MM.1S (cell line): ENCODE data around the gene HS3ST6.
A peak's percentile ranks its signal among the peaks of the same experiment; 100 is the strongest.
"Not testable (repeated sequence)": the region's sequence is repeated elsewhere in the genome, so short reads cannot be mapped to it uniquely, and the experiment has no call there.

Experiments used
- DNase-seq: peaks from one replicate; pipeline ENCODE4 v3.0.0-alpha.2; 2015
- H2AFZ ChIP-seq: fragments of 300-600 bp; sonication (generic); 2 replicates; pipeline ENCODE4 v1.6.0; 2016; ENCODE audit warnings: antibody characterized with exemption, low read length
- H3F3A ChIP-seq: fragments of 300-600 bp; sonication (generic); 2 replicates; pipeline ENCODE4 v1.6.1; 2016; ENCODE audit warnings: mild to moderate bottlenecking, antibody characterized with exemption, low read length, moderate library complexity, mixed read lengths; ENCODE audit not compliant: insufficient read depth
- H3K27ac ChIP-seq: fragments of 300-600 bp; sonication (generic); 2 replicates; pipeline ENCODE4 v1.5.1; 2016; ENCODE audit warnings: mild to moderate bottlenecking, low read length
- H3K27me3 ChIP-seq: fragments of 300-600 bp; sonication (generic); replicated peaks from 2 replicates; pipeline ENCODE4 v1.6.0; 2016; ENCODE audit warnings: low read length; ENCODE audit not compliant: insufficient read depth
- H3K36me3 ChIP-seq: fragments of 300-600 bp; sonication (generic); replicated peaks from 2 replicates; pipeline ENCODE4 v1.6.1; 2016; ENCODE audit warnings: mild to moderate bottlenecking, low read length, mixed read lengths; ENCODE audit not compliant: insufficient read depth
- H3K4me1 ChIP-seq: fragments of 300-600 bp; sonication (generic); 2 replicates; pipeline ENCODE4 v1.6.1; 2016; ENCODE audit warnings: low read length, mixed read lengths
- H3K4me2 ChIP-seq: fragments of 300-600 bp; sonication (generic); 2 replicates; pipeline ENCODE4 v1.6.0; 2016; ENCODE audit warnings: low read depth, low read length
- H3K4me3 ChIP-seq: fragments of 300-600 bp; sonication (generic); 2 replicates; pipeline ENCODE4 v1.5.1; 2016; ENCODE audit warnings: low read length, mixed read lengths
- H3K79me2 ChIP-seq: fragments of 300-600 bp; sonication (generic); 2 replicates; pipeline ENCODE4 v1.6.1; 2016; ENCODE audit warnings: mixed run types, low read length, mixed read lengths
- H3K9ac ChIP-seq: fragments of 300-600 bp; sonication (generic); 2 replicates; pipeline ENCODE4 v1.6.1; 2016; ENCODE audit warnings: low read length, mixed read lengths
- H3K9me2 ChIP-seq: fragments of 300-600 bp; sonication (generic); replicated peaks from 2 replicates; pipeline ENCODE4 v1.6.1; 2016; ENCODE audit warnings: mild to moderate bottlenecking, low read length, mixed read lengths; ENCODE audit not compliant: insufficient read depth
- H3K9me3 ChIP-seq: fragments of 300-600 bp; sonication (generic); replicated peaks from 2 replicates; pipeline ENCODE4 v1.6.1; 2016; ENCODE audit warnings: mild to moderate bottlenecking, low read length, mixed read lengths; ENCODE audit not compliant: insufficient read depth
- H4K20me1 ChIP-seq: fragments of 300-600 bp; sonication (generic); 2 replicates; pipeline ENCODE4 v1.6.1; 2016; ENCODE audit warnings: mild to moderate bottlenecking, low read length, moderate library complexity, mixed read lengths; ENCODE audit not compliant: insufficient read depth
- CTCF ChIP-seq: fragments of 300-600 bp; sonication (generic); IDR thresholded peaks from 2 replicates; pipeline ENCODE4 v1.5.1; 2016; ENCODE audit warnings: antibody characterized with exemption, low read length, mixed read lengths
- EZH2 ChIP-seq: fragments of 300-600 bp; sonication (generic); optimal IDR thresholded peaks from 2 replicates; pipeline ENCODE3; 2017; ENCODE audit warnings: low read depth, mild to moderate bottlenecking, antibody characterized with exemption, low read length, mixed read lengths
- EZH2phosphoT487 ChIP-seq: fragments of 300-600 bp; sonication (generic); IDR thresholded peaks from 2 replicates; pipeline ENCODE4 v1.6.1; 2018; ENCODE audit warnings: antibody characterized with exemption, low read length

HS3ST6 gene

GRCh38 chr16:1964506-1965395 lies 46.5 kb upstream of the HS3ST6 start, which contains the start of gene RPS2:
Gene RPS2 (minus strand): TSS chr16:1964826. CDS start chr16:1964625, 201 bp downstream.
- Histone ChIP-seq H3F3A (peaks cover 40% of the 10 kb centered on the region), H3K27ac (peak within 1 kb of the TSS; percentile 69; the same call in 1 of the 2 replicates), H3K79me2 (peaks cover 38% of the 10 kb centered on the region), H2AFZ (peak within 1 kb of the TSS; percentile 64), H3K4me2 (peak within 1 kb of the TSS; percentile 93), H3K4me3 (peak within 1 kb of the TSS; percentile 80), H3K27me3 (no peaks in the 10 kb centered on the region), H3K4me1 (peaks cover 12% of the 10 kb centered on the region), H3K9ac (peak within 1 kb of the TSS; percentile 94), H3K36me3 (peaks cover 17% of the 10 kb centered on the region), H3K9me2 (no peaks in the 10 kb centered on the region), H3K9me3 (no peaks in the 10 kb centered on the region), H4K20me1 (no peaks in the 10 kb centered on the region)
- no peak for TF ChIP-seq EZH2
- TF ChIP-seq CTCF: no peak
- no peak for TF ChIP-seq EZH2phosphoT487
- peak; percentile 98 for DNase-seq

GRCh38 chr16:1963806-1964505 lies 45.7 kb upstream of the HS3ST6 start:
- DNase-seq: no peak
- peak overlapping the region; percentile 63 for H3K4me2 ChIP-seq
- H3F3A ChIP-seq: peaks cover 40% of the 10 kb centered on the region
- TF ChIP-seq EZH2phosphoT487: no peak
- TF ChIP-seq EZH2: no peak
- no peak for TF ChIP-seq CTCF
- peaks cover 43% of the 10 kb centered on the region for H3K79me2 ChIP-seq
- H3K27me3 ChIP-seq: no peaks in the 10 kb centered on the region
- H3K4me3 ChIP-seq: peak overlapping the region; percentile 80
- peaks cover 14% of the 10 kb centered on the region for H3K4me1 ChIP-seq
- no peaks in the 10 kb centered on the region for H3K9me2 ChIP-seq
- H3K9me3 ChIP-seq: no peaks in the 10 kb centered on the region
- peak overlapping the region; percentile 94; the same call in 1 of the 2 replicates for H3K9ac ChIP-seq
- no peaks in the 10 kb centered on the region for H4K20me1 ChIP-seq
- H2AFZ ChIP-seq: no peak overlapping the region
- peaks cover 17% of the 10 kb centered on the region for H3K36me3 ChIP-seq
- peak overlapping the region; percentile 69; the same call in 1 of the 2 replicates for H3K27ac ChIP-seq

GRCh38 chr16:1962161-1963153 lies 44.2 kb upstream of the HS3ST6 start:
- H4K20me1 ChIP-seq, H3K27ac ChIP-seq, H2AFZ ChIP-seq, H3K27me3 ChIP-seq, H3K9me2 ChIP-seq, H3K4me2 ChIP-seq, H3K4me3 ChIP-seq, DNase-seq, H3K9ac ChIP-seq, H3K9me3 ChIP-seq: not testable (repeated sequence)
- H3K79me2 ChIP-seq: peaks cover 43% of the 10 kb centered on the region
- peaks cover 17% of the 10 kb centered on the region for H3K36me3 ChIP-seq
- peaks cover 40% of the 10 kb centered on the region for H3F3A ChIP-seq
- peaks cover 15% of the 10 kb centered on the region for H3K4me1 ChIP-seq
